OCI-LY7 (cell line): ENCODE data around the gene CNIH2. TPM values are rescaled to one million over a fixed set of nuclear protein-coding genes. Genes with fewer than 3 reads are reported as not detected.

Experiments
- BruUV-seq: library from RNA; stranded (reverse); fragments of 400-500 nt; replicated peaks from 2 replicates; lab custom pipeline; 2021; lab: Mats Ljungman, UMichigan
- CTCF ChIA-PET: fragments of 300-600 bp; sonication (Branson Sonifier 250); formaldehyde crosslinking; loops from one replicate; lab custom pipeline; 2022; ENCODE audit warnings: antibody characterized with exemption; ENCODE audit not compliant: unreplicated experiment; lab: Charles Lee
- POLR2A ChIA-PET: fragments of 300-600 bp; sonication (Branson Sonifier 250); formaldehyde crosslinking; loops from one replicate; lab custom pipeline; 2022; ENCODE audit warnings: antibody characterized with exemption; lab: Charles Lee
- DNase-seq: peaks from one replicate; pipeline ENCODE4 v3.0.0-alpha.2; 2015; ENCODE audit warnings: low spot score
- H2AFZ ChIP-seq: fragments of 200-600 bp; sonication (generic), shearing (Covaris generic); 2 replicates; pipeline ENCODE4 v1.6.1; 2014; ENCODE audit warnings: mild to moderate bottlenecking, antibody characterized with exemption, low read length, moderate library complexity
- H3K27ac ChIP-seq: fragments of 200-600 bp; sonication (generic); 2 replicates; pipeline ENCODE4 v1.5.1; 2014; ENCODE audit warnings: mixed run types, low read depth, mild to moderate bottlenecking, moderate library complexity, low read length, inconsistent platforms; ENCODE audit not compliant: poor library complexity, severe bottlenecking
- H3K36me3 ChIP-seq: fragments of 200-600 bp; sonication (generic); 2 replicates; pipeline ENCODE4 v1.6.1; 2014; ENCODE audit warnings: mild to moderate bottlenecking, antibody characterized with exemption, low read length, moderate library complexity, mixed read lengths; ENCODE audit not compliant: insufficient read depth
- H3K4me1 ChIP-seq: fragments of 200-600 bp; sonication (generic); 2 replicates; pipeline ENCODE4 v1.5.1; 2014; ENCODE audit warnings: mild to moderate bottlenecking, low read length; ENCODE audit not compliant: insufficient read depth, poor library complexity, severe bottlenecking
- H3K4me2 ChIP-seq: fragments of 200-600 bp; sonication (generic); 2 replicates; pipeline ENCODE4 v1.6.1; 2014; ENCODE audit warnings: mild to moderate bottlenecking, low read length
- H3K4me3 ChIP-seq: fragments of 200-600 bp; sonication (generic); 2 replicates; pipeline ENCODE4 v1.5.1; 2014; ENCODE audit warnings: mild to moderate bottlenecking, low read depth, low read length; ENCODE audit not compliant: poor library complexity, severe bottlenecking
- H3K79me2 ChIP-seq: fragments of 200-600 bp; sonication (generic); 2 replicates; pipeline ENCODE4 v1.6.1; 2016; ENCODE audit warnings: low read depth, mild to moderate bottlenecking, low read length, moderate library complexity, mixed read lengths; ENCODE audit not compliant: insufficient read depth
- H3K9me2 ChIP-seq: fragments of 200-600 bp; sonication (generic); 2 replicates; pipeline ENCODE4 v1.6.1; 2016; ENCODE audit warnings: mild to moderate bottlenecking, low read length, mixed read lengths; ENCODE audit not compliant: insufficient read depth
- H3K9me3 ChIP-seq: fragments of 200-600 bp; sonication (generic); 2 replicates; pipeline ENCODE4 v1.6.1; 2014; ENCODE audit warnings: mild to moderate bottlenecking, mixed run types, low read length, mixed read lengths
- H4K20me1 ChIP-seq: fragments of 200-600 bp; sonication (generic); 2 replicates; pipeline ENCODE4 v1.6.1; 2014; ENCODE audit warnings: mild to moderate bottlenecking, antibody characterized with exemption, low read length, moderate library complexity, mixed read lengths; ENCODE audit not compliant: insufficient read depth
- CTCF ChIP-seq: fragments of 200-600 bp; sonication (generic); conservative IDR thresholded peaks from 2 replicates; pipeline ENCODE4 v1.5.1; 2014; ENCODE audit warnings: mild to moderate bottlenecking, antibody characterized with exemption, low read length, moderate library complexity, mixed read lengths
- EZH2phosphoT487 ChIP-seq: fragments of 200-600 bp; sonication (generic); IDR thresholded peaks from 2 replicates; pipeline ENCODE4 v1.6.1; 2018; ENCODE audit warnings: low read depth, borderline replicate concordance, mild to moderate bottlenecking, mixed run types, antibody characterized with exemption, low read length, moderate library complexity, mixed read lengths
- intact Hi-C: fragments of 100-400 bp; cut with micrococcal nuclease; formaldehyde crosslinking; loops from one replicate; pipeline ENCODE4 v1.10.0; 2022; ENCODE audit not compliant: unreplicated experiment
- total RNA-seq, 2 experiments: library from RNA; depleted of rRNA in 1 of 2; stranded (reverse); fragments of >200 nt in 1 of 2; shearing (Covaris generic) in 1 of 2; gene quantifications; 2 replicates each; pipeline ENCODE4 v1.2.3, GENCODE V29; 2014 to 2022

The CNIH2 gene
- total RNA-seq, 2 experiments from 2014 or later = 0.60 to 2.7 TPM

- Histone ChIP-seq H3K4me3 (peak overlapping the region; percentile 100), H3K9me3 (no peaks in the 10 kb centered on the region), H3K9me2 (no peaks in the 10 kb centered on the region), H3K4me2 (peak overlapping the region; percentile 99), H4K20me1 (no peaks in the 10 kb centered on the region), H3K4me1 (peaks cover 24% of the 10 kb centered on the region), H3K36me3 (peaks cover 69% of the 10 kb centered on the region), H3K27ac (peak overlapping the region; percentile 84), H3K79me2 (peaks cover 24% of the 10 kb centered on the region), H2AFZ (peak overlapping the region; percentile 72; the same call in 1 of the 2 replicates)
- DNase-seq = peak; percentile 44
- ChIA-PET POLR2A (no interaction called here), CTCF (no interaction called here)
- peak; percentile 39; the same call in 1 of the 2 replicates for TF ChIP-seq CTCF
- TF ChIP-seq EZH2phosphoT487 = no peak
- BruUV-seq = TSS peak; percentile 72
- intact Hi-C loops = loop anchor here (1.0 to 5.0 kb wide), 3 partner anchors 13 to 412 kb away; partner anchors contain the start of genes BANF1, CFL1 and EIF1AD
Observed at GRCh38 chr11:66268952-66269905, 8.7 kb upstream of the CNIH2 start.

- ChIA-PET POLR2A (interaction anchor here (1.5 kb wide), 1 partner anchor 13 kb away, joined by 7 read pairs; no protein-coding TSS in a partner anchor), CTCF (no interaction called here)
- TF ChIP-seq EZH2phosphoT487 (no peak), CTCF (no peak)
- Histone ChIP-seq H3K79me2 (peaks cover 24% of the 10 kb centered on the region), H2AFZ (no peak overlapping the region), H3K9me2 (no peaks in the 10 kb centered on the region), H3K27ac (no peak overlapping the region), H4K20me1 (no peaks in the 10 kb centered on the region), H3K4me3 (no peak overlapping the region), H3K4me1 (peaks cover 24% of the 10 kb centered on the region), H3K4me2 (no peak overlapping the region), H3K9me3 (no peaks in the 10 kb centered on the region), H3K36me3 (peaks cover 60% of the 10 kb centered on the region)
- intact Hi-C loops = no loop called here
- no TSS peak for BruUV-seq
- DNase-seq = no peak
Observed at GRCh38 chr11:66271816-66272215, 6.2 kb upstream of the CNIH2 start.
